Activated naive CD4-positive, alpha-beta T cell (primary cell): Measurements from ENCODE around the gene S100A3.

Source experiments
- DNase-seq, 4 experiments: peaks; one replicate each; lab custom pipeline; 2025; lab: John Stamatoyannopoulos, UW

Gene S100A3

GRCh38 chr1:153509729-153510354 is 39.2 kb downstream of the S100A3 start:
- peak; percentile 14 to 54 (median 36) for DNase-seq

GRCh38 chr1:153509036-153509435 is 40.0 kb downstream of the S100A3 start:
- no peak for DNase-seq

GRCh38 chr1:153507926-153508583 is 41.0 kb downstream of the S100A3 start:
- no peak for DNase-seq

GRCh38 chr1:153506831-153507413 is 42.1 kb downstream of the S100A3 start:
- no peak for DNase-seq

GRCh38 chr1:153506386-153506785 is 42.7 kb downstream of the S100A3 start:
- DNase-seq, result no peak

GRCh38 chr1:153505576-153505975 is 43.5 kb downstream of the S100A3 start:
- no peak for DNase-seq

GRCh38 chr1:153503766-153504165 is 45.3 kb downstream of the S100A3 start:
- no peak for DNase-seq

GRCh38 chr1:153498746-153499145 is 50.3 kb downstream of the S100A3 start:
- no peak for DNase-seq
